ENCODE results near the gene CD226.

DNA sequence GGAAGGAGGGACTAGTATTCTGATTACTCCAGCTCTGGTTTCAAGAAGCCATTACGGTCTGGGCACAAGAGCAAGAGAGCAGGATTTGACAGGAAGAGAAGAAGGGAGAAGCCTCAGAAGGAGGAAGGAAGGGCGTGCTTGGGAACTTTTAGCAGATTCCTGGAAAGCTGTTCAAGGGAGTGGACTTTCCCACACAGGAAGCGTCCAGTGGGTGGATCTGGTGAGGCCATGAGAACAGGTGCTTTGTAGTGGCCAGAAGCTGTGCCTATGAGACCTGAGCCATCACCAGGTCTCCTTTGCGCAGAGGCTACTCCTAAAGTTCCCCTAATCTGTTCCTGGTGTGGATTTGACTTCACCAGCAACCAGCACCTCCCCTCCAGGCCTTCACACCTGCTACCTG lies 62.3 kb downstream of the CD226 start:
- TF ChIP-seq, protein P1, sequence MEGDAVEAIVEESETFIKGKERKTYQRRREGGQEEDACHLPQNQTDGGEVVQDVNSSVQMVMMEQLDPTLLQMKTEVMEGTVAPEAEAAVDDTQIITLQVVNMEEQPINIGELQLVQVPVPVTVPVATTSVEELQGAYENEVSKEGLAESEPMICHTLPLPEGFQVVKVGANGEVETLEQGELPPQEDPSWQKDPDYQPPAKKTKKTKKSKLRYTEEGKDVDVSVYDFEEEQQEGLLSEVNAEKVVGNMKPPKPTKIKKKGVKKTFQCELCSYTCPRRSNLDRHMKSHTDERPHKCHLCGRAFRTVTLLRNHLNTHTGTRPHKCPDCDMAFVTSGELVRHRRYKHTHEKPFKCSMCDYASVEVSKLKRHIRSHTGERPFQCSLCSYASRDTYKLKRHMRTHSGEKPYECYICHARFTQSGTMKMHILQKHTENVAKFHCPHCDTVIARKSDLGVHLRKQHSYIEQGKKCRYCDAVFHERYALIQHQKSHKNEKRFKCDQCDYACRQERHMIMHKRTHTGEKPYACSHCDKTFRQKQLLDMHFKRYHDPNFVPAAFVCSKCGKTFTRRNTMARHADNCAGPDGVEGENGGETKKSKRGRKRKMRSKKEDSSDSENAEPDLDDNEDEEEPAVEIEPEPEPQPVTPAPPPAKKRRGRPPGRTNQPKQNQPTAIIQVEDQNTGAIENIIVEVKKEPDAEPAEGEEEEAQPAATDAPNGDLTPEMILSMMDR (IDR thresholded peaks at IDR 0.05; ENCODE audit: low read depth, low read length): no peak
- TF ChIP-seq EZH2phosphoT487 (IDR thresholded peaks at IDR 0.05; ENCODE audit: low read depth): no peak

All from OCI-LY3 (cell line).